ENCODE measurements around the gene VRK1. TPM values are rescaled to one million over a fixed set of nuclear protein-coding genes. Genes with fewer than 3 reads are reported as not detected.
"Not testable (repeated sequence)": the region's sequence is repeated elsewhere in the genome, so short reads cannot be mapped to it uniquely, and the experiment has no call there.

The VRK1 gene
- polyA plus RNA-seq, 1 experiment, result 8.3 TPM

- TF ChIP-seq CTCF (IDR thresholded peaks at IDR 0.05; ENCODE audit: low read depth, low read length), result no peak
- Histone ChIP-seq H3K4me3 (ENCODE audit: low read depth, low read length) (no peak overlapping the region), H3K27ac (ENCODE audit: low read depth, low read length) (no peak overlapping the region), H3K9me3 (ENCODE audit: control insufficient read depth, insufficient read depth, low read length) (no peaks in the 10 kb centered on the region), H3K27me3 (ENCODE audit: control insufficient read depth, insufficient read depth, low read length) (no peaks in the 10 kb centered on the region)
- ChIA-PET CTCF (interaction anchor here (0.7 to 7.8 kb wide), 3 partner anchors 10 to 297 kb away, joined by 5 to 105 read pairs (median 8); no protein-coding TSS in a partner anchor), POLR2A (no interaction called here)
- no peak for DNase-seq (ENCODE audit: low read depth, low spot score)
These were observed 66.8 kb downstream of the VRK1 start for GRCh38 chr14:96863986-96864330.

GRCh38 chr14:96867634-96868033 lies 70.5 kb downstream of the VRK1 start:
- H3K9me3 ChIP-seq (ENCODE audit: control insufficient read depth, insufficient read depth, low read length), result no peaks in the 10 kb centered on the region
- DNase-seq (ENCODE audit: low read depth, low spot score), result no peak
- H3K27me3 ChIP-seq (ENCODE audit: control insufficient read depth, insufficient read depth, low read length), result no peaks in the 10 kb centered on the region
- no peak overlapping the region for H3K4me3 ChIP-seq (ENCODE audit: low read depth, low read length)
- no peak overlapping the region for H3K27ac ChIP-seq (ENCODE audit: low read depth, low read length)
- no peak for TF ChIP-seq CTCF (IDR thresholded peaks at IDR 0.05; ENCODE audit: low read depth, low read length)
- ChIA-PET POLR2A (no interaction called here), CTCF (interaction anchor here (7.8 kb wide), 1 partner anchor 14 kb away, joined by 105 read pairs; no protein-coding TSS in a partner anchor)

- H3K27ac ChIP-seq (ENCODE audit: low read depth, low read length), result no peak overlapping the region
- DNase-seq (ENCODE audit: low read depth, low spot score), result no peak
- no peak for TF ChIP-seq CTCF (IDR thresholded peaks at IDR 0.05; ENCODE audit: low read depth, low read length)
- no peaks in the 10 kb centered on the region for H3K9me3 ChIP-seq (ENCODE audit: control insufficient read depth, insufficient read depth, low read length)
- no peaks in the 10 kb centered on the region for H3K27me3 ChIP-seq (ENCODE audit: control insufficient read depth, insufficient read depth, low read length)
- CTCF ChIA-PET, result no interaction called here
- H3K4me3 ChIP-seq (ENCODE audit: low read depth, low read length), result no peak overlapping the region
- POLR2A ChIA-PET, result no interaction called here
These were observed 76.9 kb downstream of the VRK1 start for GRCh38 chr14:96874127-96874526.

GRCh38 chr14:96876747-96877146 lies 79.6 kb downstream of the VRK1 start:
- POLR2A ChIA-PET, result no interaction called here
- DNase-seq (ENCODE audit: low read depth, low spot score), result no peak
- CTCF ChIA-PET, result interaction anchor here (0.5 to 0.9 kb wide), 2 partner anchors 12 to 14 kb away, joined by 3 read pairs; no protein-coding TSS in a partner anchor

GRCh38 chr14:96881713-96882112 lies 84.5 kb downstream of the VRK1 start:
- POLR2A ChIA-PET, result no interaction called here
- DNase-seq (ENCODE audit: low read depth, low spot score), result no peak

More at GRCh38 chr14:96876747-96877146, 79.6 kb downstream of the VRK1 start:
- H3K27me3 ChIP-seq (ENCODE audit: control insufficient read depth, insufficient read depth, low read length), result no peaks in the 10 kb centered on the region
- H3K9me3 ChIP-seq (ENCODE audit: control insufficient read depth, insufficient read depth, low read length), result no peaks in the 10 kb centered on the region
- H3K4me3 ChIP-seq (ENCODE audit: low read depth, low read length), result no peak overlapping the region
- no peak overlapping the region for H3K27ac ChIP-seq (ENCODE audit: low read depth, low read length)
- TF ChIP-seq CTCF (IDR thresholded peaks at IDR 0.05; ENCODE audit: low read depth, low read length), result no peak

GRCh38 chr14:96883974-96884373 lies 86.8 kb downstream of the VRK1 start:
- CTCF ChIA-PET; H3K9me3 ChIP-seq (ENCODE audit: control insufficient read depth, insufficient read depth, low read length); H3K27me3 ChIP-seq (ENCODE audit: control insufficient read depth, insufficient read depth, low read length); POLR2A ChIA-PET; H3K27ac ChIP-seq (ENCODE audit: low read depth, low read length); H3K4me3 ChIP-seq (ENCODE audit: low read depth, low read length); DNase-seq (ENCODE audit: low read depth, low spot score): not testable (repeated sequence)

More at GRCh38 chr14:96881713-96882112, 84.5 kb downstream of the VRK1 start:
- TF ChIP-seq CTCF (IDR thresholded peaks at IDR 0.05; ENCODE audit: low read depth, low read length), result no peak
- Histone ChIP-seq H3K9me3 (ENCODE audit: control insufficient read depth, insufficient read depth, low read length) (no peaks in the 10 kb centered on the region), H3K4me3 (ENCODE audit: low read depth, low read length) (no peak overlapping the region), H3K27me3 (ENCODE audit: control insufficient read depth, insufficient read depth, low read length) (no peaks in the 10 kb centered on the region), H3K27ac (ENCODE audit: low read depth, low read length) (no peak overlapping the region)
- CTCF ChIA-PET, result no interaction called here

Measured in AG04450 (cell line).